Keratinocyte (primary cell): ENCODE data around the gene NAXE. TPM values are rescaled to one million over a fixed set of nuclear protein-coding genes. Genes with fewer than 3 reads are reported as not detected.
"Not testable (repeated sequence)": the region's sequence is repeated elsewhere in the genome, so short reads cannot be mapped to it uniquely, and the experiment has no call there.

Experiments
- DNase-seq: peaks from one replicate; pipeline ENCODE4 v3.0.0-alpha.2; 2011; ENCODE audit warnings: low read depth, missing footprints, low spot score
- FAIRE-seq: peaks from 2 replicates; lab custom pipeline; 2011; peaks lifted over from hg19 to GRCh38; lab: Jason Lieb, UNC
- H2AFZ ChIP-seq: 2 replicates; pipeline ENCODE4 v1.6.0; 2012; ENCODE audit warnings: low read length, control low read depth, inconsistent platforms; ENCODE audit not compliant: control insufficient read depth
- H3K27ac ChIP-seq: 2 replicates; pipeline ENCODE4 v1.5.1; 2011; ENCODE audit warnings: low read length; ENCODE audit not compliant: control insufficient read depth, insufficient read depth
- H3K27me3 ChIP-seq: 3 replicates; pipeline ENCODE4 v1.6.0; 2011; ENCODE audit warnings: low read length; ENCODE audit not compliant: control insufficient read depth, insufficient read depth; ENCODE audit errors: extremely low read depth
- H3K36me3 ChIP-seq, 2 experiments: 2 replicates in 1 of 2; 3 replicates in 1 of 2; pipeline ENCODE4 v1.5.1; 2011; ENCODE audit warnings: low read length in 2 of 2, mild to moderate bottlenecking in 1 of 2; ENCODE audit not compliant: control insufficient read depth in 2 of 2, insufficient read depth in 2 of 2; ENCODE audit errors: extremely low read depth in 1 of 2
- H3K4me1 ChIP-seq: 3 replicates; pipeline ENCODE4 v1.5.1; 2011; ENCODE audit warnings: low read length; ENCODE audit not compliant: control insufficient read depth, insufficient read depth; ENCODE audit errors: extremely low read depth
- H3K4me2 ChIP-seq: 3 replicates; pipeline ENCODE4 v1.6.0; 2011; ENCODE audit warnings: low read depth, low read length; ENCODE audit not compliant: control insufficient read depth, insufficient read depth; ENCODE audit errors: extremely low read depth
- H3K4me3 ChIP-seq, 3 experiments: fragments of 200-600 bp in 1 of 3; sonication (generic) in 1 of 3; 2 replicates in 2 of 3; 3 replicates in 1 of 3; pipeline ENCODE4 v1.5.1; 2011 to 2016; ENCODE audit warnings: low read length in 3 of 3, mild to moderate bottlenecking in 3 of 3, control low read depth in 2 of 3, inconsistent platforms in 1 of 3, low read depth in 1 of 3, mixed read lengths in 1 of 3, mixed run types in 1 of 3, moderate library complexity in 1 of 3; ENCODE audit not compliant: control insufficient read depth in 2 of 3, insufficient read depth in 2 of 3; ENCODE audit errors: extremely low read depth in 1 of 3
- H3K79me2 ChIP-seq: 2 replicates; pipeline ENCODE4 v1.6.0; 2012; ENCODE audit warnings: low read length; ENCODE audit not compliant: control insufficient read depth, insufficient read depth
- H3K9ac ChIP-seq: 3 replicates; pipeline ENCODE4 v1.6.0; 2011; ENCODE audit warnings: low read length; ENCODE audit not compliant: control insufficient read depth, insufficient read depth; ENCODE audit errors: extremely low read depth
- H3K9me1 ChIP-seq: 3 replicates; pipeline ENCODE4 v1.6.0; 2011; ENCODE audit warnings: low read length; ENCODE audit not compliant: control insufficient read depth, insufficient read depth; ENCODE audit errors: extremely low read depth
- H3K9me3 ChIP-seq: 2 replicates; pipeline ENCODE4 v1.5.1; 2012; ENCODE audit warnings: low read depth, low read length; ENCODE audit not compliant: control insufficient read depth
- H4K20me1 ChIP-seq: 3 replicates; pipeline ENCODE4 v1.6.0; 2011; ENCODE audit warnings: low read length; ENCODE audit not compliant: control insufficient read depth, insufficient read depth; ENCODE audit errors: extremely low read depth
- CTCF ChIP-seq, 3 experiments: IDR thresholded peaks in 1 of 3; conservative IDR thresholded peaks in 1 of 3; optimal IDR thresholded peaks in 1 of 3; 2 replicates in 2 of 3; 3 replicates in 1 of 3; pipeline versions ENCODE3 to v1.5.1; 2011; ENCODE audit warnings: low read length in 3 of 3, mild to moderate bottlenecking in 3 of 3, moderate library complexity in 2 of 3, control low read depth in 1 of 3, inconsistent platforms in 1 of 3; ENCODE audit not compliant: insufficient read depth in 2 of 3; ENCODE audit errors: extremely low read depth in 1 of 3
- EZH2 ChIP-seq: IDR thresholded peaks from one replicate; pipeline ENCODE4 v1.6.1; 2012; ENCODE audit warnings: inconsistent platforms, mild to moderate bottlenecking, low read length, moderate library complexity
- dilution Hi-C: fragments of 300-500 bp; cut with MboI; formaldehyde crosslinking; loops from one replicate; pipeline ENCODE4 v1.7.0; 2020; ENCODE audit warnings: low sequenced_read_pairs; ENCODE audit not compliant: extremely low pct_ligation_motif_present
- polyA plus RNA-seq, 5 experiments: library from polyadenylated mRNA; depleted of rRNA in 3 of 5; stranded (reverse) in 3 of 5; stranded (forward) in 1 of 5; unstranded in 1 of 5; fragments of >200 nt; gene quantifications; 1 replicate in 1 of 5; 2 replicates in 3 of 5; 3 replicates in 1 of 5; pipeline versions ENCODE4 v1.2.1 to v1.2.3, GENCODE V29; 2011 to 2012; ENCODE audit warnings: missing spikeins in 2 of 5, low read depth in 1 of 5, low replicate concordance in 1 of 5

Gene NAXE
- polyA plus RNA-seq, 1 donor (not counting 4 experiments of a cell fraction or from before 2014, with no cell fraction given), result 74.7 TPM

GRCh38 chr1:156608036-156608674, 16.6 kb downstream of the NAXE start:
- peak overlapping the region; percentile 47 for H3K4me2 ChIP-seq
- peak; percentile 84 for FAIRE-seq

DNA sequence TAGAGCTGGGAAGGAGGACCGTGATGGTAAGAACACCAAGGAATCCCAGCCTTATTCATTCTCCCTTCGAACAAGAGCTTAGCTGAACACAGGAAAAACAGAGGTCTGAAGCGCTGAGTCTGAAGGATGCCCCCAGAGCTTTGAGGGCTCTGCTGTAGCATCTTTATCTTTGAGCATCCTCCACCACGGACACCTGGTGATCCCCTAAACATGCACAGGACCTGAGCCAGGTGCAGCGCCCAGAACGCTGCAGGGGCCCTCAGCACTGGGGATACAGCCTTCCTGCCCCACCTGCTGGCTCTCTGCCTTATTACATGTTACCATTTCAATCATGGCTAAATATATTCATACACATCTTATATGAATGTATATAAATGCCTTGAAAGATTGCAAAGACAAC, 17.4 kb downstream of the NAXE start:
- no peaks in the 10 kb centered on the region for H3K9me1 ChIP-seq
- H4K20me1 ChIP-seq, result peaks cover 2% of the 10 kb centered on the region
- no peaks in the 10 kb centered on the region for H3K79me2 ChIP-seq
- no peak overlapping the region for H3K27ac ChIP-seq
- no peak overlapping the region for H3K9ac ChIP-seq
- dilution Hi-C loops, result no loop called here
- H3K27me3 ChIP-seq, result no peaks in the 10 kb centered on the region
- H2AFZ ChIP-seq, result no peak overlapping the region
- H3K4me2 ChIP-seq, result no peak overlapping the region
- DNase-seq (no peak), FAIRE-seq (no peak)
- no peaks in the 10 kb centered on the region for H3K36me3 ChIP-seq
- no peak overlapping the region for H3K4me3 ChIP-seq
- no peaks in the 10 kb centered on the region for H3K4me1 ChIP-seq
- no peaks in the 10 kb centered on the region for H3K9me3 ChIP-seq
- TF ChIP-seq CTCF (optimal IDR thresholded peaks at IDR 0.05 in 1 of 3, IDR thresholded peaks at IDR 0.05 in 1 of 3, conservative IDR thresholded peaks at IDR 0.05 in 1 of 3; ENCODE audit: extremely low read depth in 1 of 3, insufficient read depth in 2 of 3, low read length in 3 of 3) (peak; percentile 69 to 83 (median 73)), EZH2 (no peak)

More at GRCh38 chr1:156608036-156608674, 16.6 kb downstream of the NAXE start:
- Histone ChIP-seq H3K9me1 (no peaks in the 10 kb centered on the region), H4K20me1 (peaks cover 2% of the 10 kb centered on the region), H2AFZ (no peak overlapping the region), H3K27me3 (no peaks in the 10 kb centered on the region), H3K4me3 (no peak overlapping the region), H3K79me2 (no peaks in the 10 kb centered on the region), H3K36me3 (no peaks in the 10 kb centered on the region), H3K9ac (no peak overlapping the region), H3K27ac (no peak overlapping the region), H3K4me1 (peaks cover under 1% of the 10 kb centered on the region), H3K9me3 (no peaks in the 10 kb centered on the region)
- TF ChIP-seq CTCF (optimal IDR thresholded peaks at IDR 0.05 in 1 of 3, IDR thresholded peaks at IDR 0.05 in 1 of 3, conservative IDR thresholded peaks at IDR 0.05 in 1 of 3; ENCODE audit: extremely low read depth in 1 of 3, insufficient read depth in 2 of 3, low read length in 3 of 3) (peak; percentile 84 to 94 (median 91)), EZH2 (no peak)
- dilution Hi-C loops, result no loop called here
- no peak for DNase-seq

- H3K79me2 ChIP-seq, H2AFZ ChIP-seq, H3K4me2 ChIP-seq, H3K9me1 ChIP-seq, H3K4me1 ChIP-seq, H3K4me3 ChIP-seq, H3K27me3 ChIP-seq, DNase-seq, H3K9me3 ChIP-seq, H4K20me1 ChIP-seq, H3K27ac ChIP-seq, H3K36me3 ChIP-seq, H3K9ac ChIP-seq, dilution Hi-C loops, FAIRE-seq: not testable (repeated sequence)
These were observed 18.5 kb downstream of the NAXE start for GRCh38 chr1:156610072-156610471.
